Hematopoietic multipotent progenitor cell (in vitro differentiated cells): Measurements from ENCODE around the gene ZNF726. TPM values are rescaled to one million over a fixed set of nuclear protein-coding genes. Genes with fewer than 3 reads are reported as not detected.

ENCODE experiments used
- total RNA-seq: library from RNA; depleted of rRNA; stranded (reverse); fragments of >200 nt; gene quantifications from one replicate; pipeline ENCODE4 v1.2.3, GENCODE V29; 2012

Gene ZNF726
- total RNA-seq, 1 donor: 9.7 TPM

Other genes with a start within 250 kb of the ZNF726 start
- gene ZNF675, start 227.7 kb upstream of the ZNF726 start, total RNA-seq: 8.6 TPM
- gene ZNF681, start 156.0 kb upstream of the ZNF726 start, total RNA-seq: 2.2 TPM
- gene ZNF254, start 172.3 kb downstream of the ZNF726 start, total RNA-seq: 12.1 TPM